ENCODE measurements around the gene BEX4. TPM values are rescaled to one million over a fixed set of nuclear protein-coding genes. Genes with fewer than 3 reads are reported as not detected.
"Not testable (repeated sequence)": the region's sequence is repeated elsewhere in the genome, so short reads cannot be mapped to it uniquely, and the experiment has no call there.

BEX4 gene
- total RNA-seq, 2 experiments from 2014 or later: 10.5 to 12.2 TPM

GRCh38 chrX:103212749-103213457 lies 2.0 kb upstream of the BEX4 start:
- no peak overlapping the region for H3K27ac Mint-ChIP-seq
- ChIA-PET CTCF (interaction anchor here (1.2 kb wide), 1 partner anchor 277 kb away, joined by 3 read pairs; no protein-coding TSS in a partner anchor), POLR2A (no interaction called here)
- peaks cover 3% of the 10 kb centered on the region for H3K4me1 Mint-ChIP-seq
- H3K27me3 Mint-ChIP-seq: no peaks in the 10 kb centered on the region
- H3K9me3 Mint-ChIP-seq: no peaks in the 10 kb centered on the region
- no peak overlapping the region for H3K4me3 Mint-ChIP-seq
- DNase-seq: no peak
- peaks cover 4% of the 10 kb centered on the region for H3K36me3 Mint-ChIP-seq (ENCODE audit: low read depth)

DNA sequence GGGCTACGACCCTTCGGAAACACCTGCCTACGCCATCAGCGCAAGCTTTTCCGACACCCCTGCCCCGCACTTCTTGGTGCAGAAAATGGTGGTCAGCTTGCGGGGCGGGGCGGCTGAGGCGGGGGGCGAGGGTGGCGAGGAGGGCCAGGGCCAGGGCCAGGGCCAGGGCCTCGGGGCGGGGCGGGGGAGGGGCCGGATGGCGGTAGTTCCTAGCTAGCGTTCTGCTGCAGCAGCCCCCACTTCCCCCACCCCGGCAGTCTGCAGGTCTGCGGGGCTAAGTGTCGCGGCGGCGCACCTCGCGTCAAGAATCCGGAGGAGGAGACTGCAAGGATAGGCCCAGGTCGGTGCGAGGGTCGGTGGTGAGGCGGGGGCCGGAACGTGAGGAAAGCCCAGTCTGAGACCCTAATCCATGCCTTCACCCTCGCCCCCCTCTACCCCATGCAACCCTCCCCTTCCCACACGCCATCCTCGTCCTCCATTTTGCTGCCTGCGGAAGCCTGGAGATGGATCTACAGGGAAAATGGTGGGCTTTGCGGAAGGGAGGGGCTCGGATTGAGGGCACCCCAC lies 600 bp downstream of the BEX4 start:
- Mint-ChIP-seq H3K27me3 (peaks cover 7% of the 10 kb centered on the region), H3K4me1 (peaks cover 3% of the 10 kb centered on the region), H3K9me3 (no peaks in the 10 kb centered on the region), H3K36me3 (ENCODE audit: low read depth) (peaks cover 4% of the 10 kb centered on the region), H3K4me3 (peak overlapping the region; percentile 59), H3K27ac (no peak overlapping the region)
- peak; percentile 22 for DNase-seq
- POLR2A ChIA-PET: interaction anchor here (1.4 kb wide), 1 partner anchor 40 kb away, joined by 3 read pairs; the partner anchor contains the start of gene TCEAL8
- CTCF ChIA-PET: no interaction called here

GRCh38 chrX:103220511-103221323 lies 5.8 kb downstream of the BEX4 start:
- no peak overlapping the region for H3K4me3 Mint-ChIP-seq
- peaks cover 4% of the 10 kb centered on the region for H3K36me3 Mint-ChIP-seq (ENCODE audit: low read depth)
- no peak for DNase-seq
- H3K9me3 Mint-ChIP-seq: no peaks in the 10 kb centered on the region
- ChIA-PET POLR2A (no interaction called here), CTCF (no interaction called here)
- H3K27ac Mint-ChIP-seq: no peak overlapping the region
- no peaks in the 10 kb centered on the region for H3K4me1 Mint-ChIP-seq
- peaks cover 32% of the 10 kb centered on the region for H3K27me3 Mint-ChIP-seq

- DNase-seq; H3K4me1 Mint-ChIP-seq; CTCF ChIA-PET; H3K4me3 Mint-ChIP-seq; H3K36me3 Mint-ChIP-seq (ENCODE audit: low read depth); H3K27ac Mint-ChIP-seq; POLR2A ChIA-PET; H3K9me3 Mint-ChIP-seq: not testable (repeated sequence)
- peaks cover 31% of the 10 kb centered on the region for H3K27me3 Mint-ChIP-seq
Measured at GRCh38 chrX:103225918-103226317, 11.0 kb downstream of the BEX4 start.

- H3K27ac Mint-ChIP-seq: no peak overlapping the region
- ChIA-PET POLR2A (no interaction called here), CTCF (no interaction called here)
- H3K27me3 Mint-ChIP-seq: peaks cover 3% of the 10 kb centered on the region
- H3K4me3 Mint-ChIP-seq: no peak overlapping the region
- no peaks in the 10 kb centered on the region for H3K4me1 Mint-ChIP-seq
- DNase-seq: no peak
- no peaks in the 10 kb centered on the region for H3K36me3 Mint-ChIP-seq (ENCODE audit: low read depth)
- H3K9me3 Mint-ChIP-seq: no peaks in the 10 kb centered on the region
Measured at GRCh38 chrX:103233263-103233662, 18.4 kb downstream of the BEX4 start.

- Mint-ChIP-seq H3K9me3 (no peaks in the 10 kb centered on the region), H3K27me3 (peaks cover 3% of the 10 kb centered on the region), H3K4me3 (no peak overlapping the region), H3K4me1 (no peaks in the 10 kb centered on the region), H3K36me3 (ENCODE audit: low read depth) (no peaks in the 10 kb centered on the region), H3K27ac (no peak overlapping the region)
- no peak for DNase-seq
- POLR2A ChIA-PET: no interaction called here
- CTCF ChIA-PET: no interaction called here
Measured at GRCh38 chrX:103234869-103235268, 20.0 kb downstream of the BEX4 start.

GRCh38 chrX:103235608-103236007 lies 20.7 kb downstream of the BEX4 start:
- POLR2A ChIA-PET: not testable (repeated sequence)

DNA sequence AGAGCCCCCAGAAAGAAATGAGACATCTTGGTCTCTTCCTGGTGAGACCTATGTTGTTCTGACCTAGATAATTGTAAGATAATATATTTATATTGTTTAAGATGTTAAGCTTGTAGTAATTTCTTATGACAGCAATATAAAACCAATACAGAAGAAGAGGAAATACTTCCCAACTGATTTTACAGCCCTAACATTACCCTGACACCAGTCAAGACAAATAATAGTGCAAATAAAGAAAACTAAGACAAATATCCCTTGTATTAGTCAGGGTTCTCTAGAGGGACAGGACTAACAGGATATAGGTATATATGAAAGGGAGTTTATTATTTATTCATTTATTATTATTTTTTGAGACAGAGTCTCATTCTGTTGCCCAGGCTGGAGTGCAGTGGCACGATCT lies 21.4 kb downstream of the BEX4 start:
- DNase-seq: no peak
- no peak overlapping the region for H3K4me3 Mint-ChIP-seq
- CTCF ChIA-PET: no interaction called here

More at GRCh38 chrX:103235608-103236007, 20.7 kb downstream of the BEX4 start:
- H3K27me3 Mint-ChIP-seq; DNase-seq; H3K4me1 Mint-ChIP-seq; H3K4me3 Mint-ChIP-seq; H3K9me3 Mint-ChIP-seq; H3K27ac Mint-ChIP-seq; H3K36me3 Mint-ChIP-seq (ENCODE audit: low read depth); CTCF ChIA-PET: not testable (repeated sequence)

DNA sequence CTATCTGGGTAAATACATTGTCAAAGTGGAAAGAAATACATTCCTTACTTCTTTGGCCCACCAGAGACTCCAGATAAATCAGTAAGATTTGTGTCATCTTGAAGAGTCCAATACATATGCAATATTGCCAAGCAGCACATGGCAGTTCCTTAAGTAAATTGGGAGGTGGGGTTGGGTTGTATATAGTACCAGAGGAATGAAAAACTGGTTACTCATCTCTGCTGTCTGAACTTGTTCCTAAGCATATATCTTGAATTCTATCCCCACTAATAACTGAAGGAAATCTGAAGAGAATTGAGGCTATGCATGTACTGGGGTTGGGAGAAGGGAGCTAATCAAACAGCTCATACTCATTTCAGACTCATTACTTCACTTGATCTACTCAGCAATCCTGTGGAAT lies 25.2 kb downstream of the BEX4 start:
- ChIA-PET POLR2A (no interaction called here), CTCF (no interaction called here)
- Mint-ChIP-seq H3K4me1 (no peaks in the 10 kb centered on the region), H3K36me3 (ENCODE audit: low read depth) (no peaks in the 10 kb centered on the region), H3K9me3 (no peaks in the 10 kb centered on the region), H3K27me3 (no peaks in the 10 kb centered on the region), H3K27ac (no peak overlapping the region), H3K4me3 (no peak overlapping the region)
- DNase-seq: no peak

More for the DNA sequence above, 21.4 kb downstream of the BEX4 start:
- Mint-ChIP-seq H3K9me3 (no peaks in the 10 kb centered on the region), H3K27me3 (no peaks in the 10 kb centered on the region), H3K4me1 (no peaks in the 10 kb centered on the region), H3K27ac (no peak overlapping the region), H3K36me3 (ENCODE audit: low read depth) (no peaks in the 10 kb centered on the region)
- POLR2A ChIA-PET: no interaction called here

- POLR2A ChIA-PET: no interaction called here
- DNase-seq: no peak
Measured at GRCh38 chrX:103248553-103248952, 33.6 kb downstream of the BEX4 start.

DNA sequence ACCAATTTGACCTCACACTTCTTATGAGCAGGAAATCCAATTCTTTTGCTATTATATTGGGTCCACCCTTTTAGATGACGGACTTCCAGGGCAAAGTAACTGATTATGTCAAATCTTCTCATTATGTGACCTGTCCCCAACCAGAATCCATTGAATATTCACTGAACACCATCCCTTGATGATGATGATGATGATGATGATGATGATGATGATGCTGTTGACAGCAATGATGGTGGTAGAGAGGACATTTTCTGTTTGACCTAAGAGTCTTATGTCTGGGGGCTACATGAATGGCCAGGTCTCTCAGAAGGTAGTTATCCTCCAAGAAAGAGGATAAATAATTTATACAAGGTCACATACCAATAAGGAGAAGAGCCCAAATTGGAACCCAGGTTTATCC lies 34.9 kb downstream of the BEX4 start:
- peaks cover 10% of the 10 kb centered on the region for H3K4me1 Mint-ChIP-seq
- no peaks in the 10 kb centered on the region for H3K9me3 Mint-ChIP-seq
- no peak for DNase-seq
- no peak overlapping the region for H3K4me3 Mint-ChIP-seq
- H3K27me3 Mint-ChIP-seq: no peaks in the 10 kb centered on the region
- H3K27ac Mint-ChIP-seq: no peak overlapping the region
- ChIA-PET POLR2A (no interaction called here), CTCF (no interaction called here)
- H3K36me3 Mint-ChIP-seq (ENCODE audit: low read depth): peaks cover 16% of the 10 kb centered on the region

More at GRCh38 chrX:103248553-103248952, 33.6 kb downstream of the BEX4 start:
- no peak overlapping the region for H3K27ac Mint-ChIP-seq
- no peaks in the 10 kb centered on the region for H3K27me3 Mint-ChIP-seq
- peaks cover 4% of the 10 kb centered on the region for H3K4me1 Mint-ChIP-seq
- peaks cover 4% of the 10 kb centered on the region for H3K36me3 Mint-ChIP-seq (ENCODE audit: low read depth)
- H3K9me3 Mint-ChIP-seq: no peaks in the 10 kb centered on the region
- H3K4me3 Mint-ChIP-seq: no peak overlapping the region
- CTCF ChIA-PET: no interaction called here

DNA sequence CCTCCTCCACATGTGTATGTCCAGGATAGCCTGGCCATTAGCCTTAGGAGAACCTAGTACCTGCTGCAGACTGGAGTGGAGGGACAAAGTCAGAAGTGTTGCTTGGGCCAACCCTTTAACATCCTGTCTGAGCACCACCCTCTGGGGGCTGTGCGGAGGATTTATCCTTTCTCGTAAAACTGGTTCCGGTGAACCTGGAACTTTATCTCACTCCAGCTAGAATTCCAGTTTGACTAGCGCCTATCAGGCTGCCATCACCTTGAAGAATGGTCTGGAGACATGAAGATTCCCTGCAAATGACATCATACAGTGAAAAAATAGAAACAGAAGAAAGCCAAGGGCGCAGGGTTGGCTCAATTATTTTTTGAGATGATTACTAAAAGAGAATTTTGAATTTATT lies 36.1 kb downstream of the BEX4 start:
- Mint-ChIP-seq H3K4me1 (peaks cover 16% of the 10 kb centered on the region), H3K4me3 (no peak overlapping the region), H3K27ac (no peak overlapping the region), H3K27me3 (no peaks in the 10 kb centered on the region), H3K36me3 (ENCODE audit: low read depth) (peaks cover 18% of the 10 kb centered on the region), H3K9me3 (no peaks in the 10 kb centered on the region)
- CTCF ChIA-PET: no interaction called here
- DNase-seq: no peak
- POLR2A ChIA-PET: no interaction called here

DNA sequence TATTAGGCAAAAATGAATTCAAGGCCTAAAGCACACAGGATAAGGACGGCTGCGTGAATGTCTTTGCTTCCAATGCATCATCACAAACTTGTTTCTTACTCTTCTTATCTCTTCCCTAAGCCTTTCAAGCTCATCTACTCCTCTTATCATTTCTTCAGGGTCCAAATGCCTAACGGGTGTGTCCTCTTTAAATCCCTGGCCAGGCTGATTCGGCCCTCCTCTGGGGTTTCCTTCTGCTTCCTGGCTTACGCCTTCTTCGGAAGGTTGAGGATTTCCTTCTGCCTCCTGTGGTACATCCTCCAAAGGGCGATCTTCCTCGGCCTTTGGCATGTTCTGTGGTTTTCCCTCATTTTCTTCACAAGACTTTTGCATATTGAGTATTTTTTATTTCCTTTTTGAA lies 38.7 kb downstream of the BEX4 start:
- Mint-ChIP-seq H3K4me1 (peaks cover 16% of the 10 kb centered on the region), H3K4me3 (peak overlapping the region; percentile 95), H3K27me3 (no peaks in the 10 kb centered on the region), H3K27ac (no peak overlapping the region), H3K9me3 (no peaks in the 10 kb centered on the region), H3K36me3 (ENCODE audit: low read depth) (peaks cover 18% of the 10 kb centered on the region)
- ChIA-PET CTCF (no interaction called here), POLR2A (interaction anchor here (1.4 kb wide), 1 partner anchor 39 kb away, joined by 4 read pairs; the partner anchor contains the start of gene BEX4)
- DNase-seq: no peak

Data from activated CD4-positive, alpha-beta memory T cell treated with anti-CD3 and anti-CD28 coated beads, Interleukin-2, amount 10 ng/mL, durations not matched to agents 7 days and 5 days (primary cell).